Activated CD8-positive, alpha-beta memory T cell treated with anti-CD3 and anti-CD28 coated beads for 1 hour (primary cell): ENCODE measurements around the gene KHDC4.
"Not testable (repeated sequence)": the region's sequence is repeated elsewhere in the genome, so short reads cannot be mapped to it uniquely, and the experiment has no call there.

ENCODE experiments used
- DNase-seq, 2 donors: peaks; one replicate each; pipeline ENCODE4 v3.0.0-alpha.2; 2020; ENCODE audit warnings: low read depth in 1 of 2; ENCODE audit errors: extremely low read depth in 1 of 2

The KHDC4 gene

GRCh38 chr1:155941845-155942531, 7.8 kb upstream of the KHDC4 start:
- DNase-seq, result no peak

GRCh38 chr1:155940993-155941844, 7.0 kb upstream of the KHDC4 start, which contains the start of gene RXFP4:
TSS of gene RXFP4 (plus strand) at chr1:155941638. CDS start at chr1:155941710, 72 bp downstream.
- no peak for DNase-seq

GRCh38 chr1:155940482-155940992, 6.3 kb upstream of the KHDC4 start:
- DNase-seq, result no peak

- DNase-seq, result no peak
Measured at GRCh38 chr1:155938220-155938627, 4.0 kb upstream of the KHDC4 start.

GRCh38 chr1:155934936-155935590, 850 bp upstream of the KHDC4 start:
- DNase-seq, result no peak

GRCh38 chr1:155933591-155934096, 569 bp downstream of the KHDC4 start:
- no peak for DNase-seq

GRCh38 chr1:155932487-155932886, 1.7 kb downstream of the KHDC4 start:
- no peak for DNase-seq

GRCh38 chr1:155932081-155932480, 2.1 kb downstream of the KHDC4 start:
- no peak for DNase-seq

GRCh38 chr1:155931332-155932038, 2.7 kb downstream of the KHDC4 start:
- no peak for DNase-seq

- DNase-seq, result not testable (repeated sequence)
Measured at GRCh38 chr1:155930725-155931124, 3.5 kb downstream of the KHDC4 start.

- no peak for DNase-seq
Measured at GRCh38 chr1:155929057-155929456, 5.2 kb downstream of the KHDC4 start.

GRCh38 chr1:155925506-155925905, 8.7 kb downstream of the KHDC4 start:
- no peak for DNase-seq

- no peak for DNase-seq
Measured at GRCh38 chr1:155920717-155921116, 13.5 kb downstream of the KHDC4 start.

- DNase-seq, result no peak
Measured at GRCh38 chr1:155919801-155920200, 14.4 kb downstream of the KHDC4 start.

GRCh38 chr1:155918660-155919059, 15.6 kb downstream of the KHDC4 start:
- no peak for DNase-seq

- DNase-seq, result no peak
Measured at GRCh38 chr1:155913969-155914757, 20.1 kb downstream of the KHDC4 start.

- no peak for DNase-seq
Measured at GRCh38 chr1:155912056-155912536, 22.1 kb downstream of the KHDC4 start.

- DNase-seq, result peak; percentile 56 to 79
Measured at GRCh38 chr1:155911156-155912055, 22.8 kb downstream of the KHDC4 start, which contains the start of gene RIT1. TSS of gene RIT1 (minus strand) at chr1:155911349. CDS start at chr1:155910761, 588 bp downstream.
